DND-41 (cell line): ENCODE data around the gene EHF.

Experiments used
- ATAC-seq: fragments of 200-7000 bp; cut with Tn5 transposase; 3 replicates; pipeline ENCODE4 v1.9.1; 2021; ENCODE audit warnings: low read depth; ENCODE audit not compliant: insufficient read depth
- DNase-seq: peaks from one replicate; pipeline ENCODE4 v3.0.0-alpha.2; 2020
- H2AFZ ChIP-seq: 2 replicates; pipeline ENCODE4 v1.6.0; 2012; ENCODE audit warnings: low read depth, low read length
- H3K27ac ChIP-seq: 2 replicates; pipeline ENCODE4 v1.5.1; 2012; ENCODE audit warnings: low read length, inconsistent platforms
- H3K27me3 ChIP-seq: fragments of 200-600 bp; sonication (generic); 2 replicates; pipeline ENCODE4 v1.6.0; 2012; ENCODE audit warnings: low read length, mild to moderate bottlenecking, inconsistent platforms; ENCODE audit not compliant: insufficient read depth, poor library complexity
- H3K36me3 ChIP-seq: 2 replicates; pipeline ENCODE4 v1.5.1; 2012; ENCODE audit warnings: low read length, inconsistent platforms; ENCODE audit not compliant: insufficient read depth
- H3K4me1 ChIP-seq: 2 replicates; pipeline ENCODE4 v1.5.1; 2012; ENCODE audit warnings: mild to moderate bottlenecking, low read length; ENCODE audit not compliant: insufficient read depth
- H3K4me2 ChIP-seq: 2 replicates; pipeline ENCODE4 v1.6.0; 2012; ENCODE audit warnings: mild to moderate bottlenecking, moderate library complexity, low read length, inconsistent platforms; ENCODE audit not compliant: insufficient read depth
- H3K4me3 ChIP-seq, 2 experiments: fragments of 200-600 bp in 1 of 2; shearing (Covaris generic) in 1 of 2; 2 replicates each; pipeline ENCODE4 v1.5.1; 2012 to 2016; ENCODE audit warnings: inconsistent platforms in 2 of 2, low read length in 2 of 2, mild to moderate bottlenecking in 2 of 2, low read depth in 1 of 2, moderate library complexity in 1 of 2
- H3K79me2 ChIP-seq: 2 replicates; pipeline ENCODE4 v1.6.0; 2012; ENCODE audit warnings: low read length, inconsistent platforms; ENCODE audit not compliant: insufficient read depth
- H3K9ac ChIP-seq: 2 replicates; pipeline ENCODE4 v1.6.0; 2012; ENCODE audit warnings: low read depth, mild to moderate bottlenecking, inconsistent platforms, low read length, moderate library complexity
- H3K9me3 ChIP-seq: 2 replicates; pipeline ENCODE4 v1.5.1; 2012; ENCODE audit warnings: low read length, moderate library complexity, mild to moderate bottlenecking, inconsistent platforms; ENCODE audit not compliant: insufficient read depth, severe bottlenecking
- H4K20me1 ChIP-seq: 2 replicates; pipeline ENCODE4 v1.6.0; 2012; ENCODE audit warnings: low read length; ENCODE audit not compliant: insufficient read depth
- CTCF ChIP-seq: IDR thresholded peaks from 2 replicates; pipeline ENCODE4 v1.5.1; 2012; ENCODE audit warnings: borderline replicate concordance, low read length, moderate library complexity, mild to moderate bottlenecking; ENCODE audit not compliant: poor library complexity, severe bottlenecking; ENCODE audit errors: extremely low read depth
- EZH2 ChIP-seq: IDR thresholded peaks from 3 replicates; pipeline ENCODE4 v1.6.1; 2012; ENCODE audit warnings: borderline replicate concordance, low read depth, mild to moderate bottlenecking, moderate library complexity, low read length, inconsistent platforms; ENCODE audit not compliant: severe bottlenecking

EHF gene

GRCh38 chr11:34634694-34635062, 13.8 kb downstream of the EHF start:
- H3K4me2 ChIP-seq, result no peak overlapping the region
- no peak for ATAC-seq
- TF ChIP-seq EZH2, result no peak
- TF ChIP-seq CTCF, result no peak

GRCh38 chr11:34636127-34636526, 15.2 kb downstream of the EHF start:
- no peak overlapping the region for H2AFZ ChIP-seq
- H3K4me1 ChIP-seq, result no peaks in the 10 kb centered on the region

More at GRCh38 chr11:34634694-34635062, 13.8 kb downstream of the EHF start:
- DNase-seq, result no peak
- no peak overlapping the region for H3K27ac ChIP-seq
- H3K4me1 ChIP-seq, result no peaks in the 10 kb centered on the region
- H4K20me1 ChIP-seq, result no peaks in the 10 kb centered on the region
- H2AFZ ChIP-seq, result no peak overlapping the region
- no peak overlapping the region for H3K4me3 ChIP-seq
- no peaks in the 10 kb centered on the region for H3K79me2 ChIP-seq
- no peak overlapping the region for H3K9ac ChIP-seq
- H3K9me3 ChIP-seq, result no peaks in the 10 kb centered on the region
- no peaks in the 10 kb centered on the region for H3K36me3 ChIP-seq
- peaks cover 5% of the 10 kb centered on the region for H3K27me3 ChIP-seq

GRCh38 chr11:34637303-34637702, 16.4 kb downstream of the EHF start:
- no peak for ATAC-seq
- no peaks in the 10 kb centered on the region for H3K36me3 ChIP-seq
- H3K4me1 ChIP-seq, result no peaks in the 10 kb centered on the region

More at GRCh38 chr11:34636127-34636526, 15.2 kb downstream of the EHF start:
- H3K4me3 ChIP-seq, result no peak overlapping the region
- no peak overlapping the region for H3K4me2 ChIP-seq
- ATAC-seq (no peak), DNase-seq (no peak)
- no peaks in the 10 kb centered on the region for H4K20me1 ChIP-seq
- TF ChIP-seq EZH2, result no peak
- no peak for TF ChIP-seq CTCF
- H3K27ac ChIP-seq, result no peak overlapping the region
- H3K9me3 ChIP-seq, result no peaks in the 10 kb centered on the region
- H3K27me3 ChIP-seq, result peaks cover 10% of the 10 kb centered on the region
- H3K36me3 ChIP-seq, result no peaks in the 10 kb centered on the region
- no peak overlapping the region for H3K9ac ChIP-seq
- no peaks in the 10 kb centered on the region for H3K79me2 ChIP-seq

More at GRCh38 chr11:34637303-34637702, 16.4 kb downstream of the EHF start:
- H3K79me2 ChIP-seq, result no peaks in the 10 kb centered on the region
- H3K9ac ChIP-seq, result no peak overlapping the region
- H2AFZ ChIP-seq, result no peak overlapping the region
- H4K20me1 ChIP-seq, result no peaks in the 10 kb centered on the region
- no peak overlapping the region for H3K4me3 ChIP-seq
- TF ChIP-seq CTCF (no peak), EZH2 (no peak)
- H3K9me3 ChIP-seq, result no peaks in the 10 kb centered on the region
- H3K27me3 ChIP-seq, result peaks cover 10% of the 10 kb centered on the region
- H3K4me2 ChIP-seq, result no peak overlapping the region
- no peak overlapping the region for H3K27ac ChIP-seq
- DNase-seq, result no peak
